Measurements from ENCODE around the gene ANO8. TPM values are rescaled to one million over a fixed set of nuclear protein-coding genes. Genes with fewer than 3 reads are reported as not detected.

ANO8 gene
- total and polyA plus RNA-seq, 2 donors (not counting 1 experiment from before 2014, with no cell fraction given): 1.1 to 5.9 TPM

DNA sequence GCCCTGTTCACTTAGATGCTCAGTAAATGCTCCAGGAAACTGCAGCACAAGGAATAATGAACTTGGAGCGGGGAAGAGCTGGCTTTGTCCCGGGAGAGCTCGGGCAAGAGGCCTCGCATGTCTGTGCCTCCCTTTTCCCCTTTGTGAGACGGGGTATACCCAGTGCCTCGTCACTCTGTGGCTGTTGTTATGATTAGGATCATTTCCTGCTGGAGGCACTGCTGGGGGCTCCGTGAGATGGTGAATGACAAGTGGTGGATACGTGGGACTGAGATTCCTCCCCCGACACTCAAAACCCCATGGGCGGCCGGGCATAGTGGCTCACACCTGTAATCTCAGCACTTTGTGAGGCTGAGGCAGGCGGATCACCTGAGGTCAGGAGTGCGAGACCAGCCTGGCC lies 43.6 kb upstream of the ANO8 start:
- H3K4me1 ChIP-seq (ENCODE audit: control insufficient read depth, extremely low read depth, insufficient read depth, low read length): no peaks in the 10 kb centered on the region
- no peaks in the 10 kb centered on the region for H4K20me1 ChIP-seq (ENCODE audit: control insufficient read depth, extremely low read depth, insufficient read depth, low read length)
- H3K9ac ChIP-seq (ENCODE audit: insufficient read depth, low read length): no peak overlapping the region
- no peaks in the 10 kb centered on the region for H3K27me3 ChIP-seq (ENCODE audit: control insufficient read depth, insufficient read depth, low read length)
- H3K4me2 ChIP-seq (ENCODE audit: extremely low read depth, insufficient read depth, low read length): no peak overlapping the region
- no peaks in the 10 kb centered on the region for H3K9me3 ChIP-seq (ENCODE audit: control insufficient read depth, insufficient read depth, low read depth, low read length)
- no peak overlapping the region for H3K4me3 ChIP-seq (replicated peaks in 1 of 4; ENCODE audit: control extremely low read depth in 1 of 4, insufficient read depth in 1 of 4, low read depth in 3 of 4, low read length in 4 of 4)
- H3K79me2 ChIP-seq (ENCODE audit: control insufficient read depth, insufficient read depth, low read length): no peaks in the 10 kb centered on the region
- DNase-seq (ENCODE audit: low read depth in 2 of 2): no peak
- H3K36me3 ChIP-seq (ENCODE audit: control insufficient read depth, insufficient read depth, low read length): no peaks in the 10 kb centered on the region
- no peak overlapping the region for H2AFZ ChIP-seq (ENCODE audit: low read length)
- TF ChIP-seq CTCF (conservative IDR thresholded peaks at IDR 0.05 in 1 of 2, IDR thresholded peaks at IDR 0.05 in 1 of 2; ENCODE audit: low read depth in 1 of 2, low read length in 2 of 2) (no peak), EZH2 (IDR thresholded peaks at IDR 0.05; ENCODE audit: low read length, missing control alignments) (no peak)
- no peak overlapping the region for H3K27ac ChIP-seq (ENCODE audit: insufficient read depth, low read length)

DNA sequence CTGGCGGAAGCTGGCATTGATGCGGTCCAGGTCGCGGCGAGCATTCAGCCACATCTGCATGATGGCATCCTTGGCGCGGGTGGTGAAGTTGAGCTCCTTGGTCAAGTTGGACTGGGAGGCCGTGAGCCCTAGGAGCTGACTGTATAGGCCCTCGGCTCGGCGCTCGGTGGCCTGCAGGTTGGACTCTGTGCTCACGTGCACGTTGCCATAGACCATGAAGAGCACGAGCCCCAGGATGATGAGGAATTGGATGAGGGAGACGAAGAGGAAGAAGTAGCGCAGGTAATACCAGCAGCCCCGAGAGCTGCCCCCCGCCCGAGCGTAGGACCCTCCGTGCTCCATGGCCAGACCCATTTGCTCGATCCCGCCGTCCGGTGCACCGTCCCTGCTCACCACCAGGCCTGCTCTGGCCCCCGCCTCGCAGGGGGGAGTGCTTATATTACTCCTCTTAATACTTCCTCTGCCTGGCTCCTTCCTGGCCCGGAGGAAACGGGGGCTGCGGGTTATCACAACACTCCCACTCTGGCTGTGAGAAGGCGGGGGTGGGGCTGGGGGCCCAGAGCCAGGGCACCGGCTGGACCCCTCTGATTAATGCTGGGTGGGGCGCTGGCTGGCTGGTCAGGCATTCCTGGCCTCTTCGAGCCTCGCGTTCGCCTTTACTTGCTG lies 42.4 kb upstream of the ANO8 start, which contains the start of gene PLVAP:
TSS of gene PLVAP (minus strand) at position 408 of the 666 bp plus-strand sequence. CDS start at position 354, 54 bp downstream.
- no peak within 1 kb of the TSS for H3K4me3 ChIP-seq (replicated peaks in 1 of 4; ENCODE audit: control extremely low read depth in 1 of 4, insufficient read depth in 1 of 4, low read depth in 3 of 4, low read length in 4 of 4)
- no peaks in the 10 kb centered on the region for H3K4me1 ChIP-seq (ENCODE audit: control insufficient read depth, extremely low read depth, insufficient read depth, low read length)
- H4K20me1 ChIP-seq (ENCODE audit: control insufficient read depth, extremely low read depth, insufficient read depth, low read length): no peaks in the 10 kb centered on the region
- H3K79me2 ChIP-seq (ENCODE audit: control insufficient read depth, insufficient read depth, low read length): no peaks in the 10 kb centered on the region
- H3K36me3 ChIP-seq (ENCODE audit: control insufficient read depth, insufficient read depth, low read length): no peaks in the 10 kb centered on the region
- no peak within 1 kb of the TSS for H3K27ac ChIP-seq (ENCODE audit: insufficient read depth, low read length)
- no peak within 1 kb of the TSS for H3K4me2 ChIP-seq (ENCODE audit: extremely low read depth, insufficient read depth, low read length)
- no peaks in the 10 kb centered on the region for H3K27me3 ChIP-seq (ENCODE audit: control insufficient read depth, insufficient read depth, low read length)
- H2AFZ ChIP-seq (ENCODE audit: low read length): no peak within 1 kb of the TSS
- no peak for DNase-seq (ENCODE audit: low read depth in 2 of 2)
- H3K9me3 ChIP-seq (ENCODE audit: control insufficient read depth, insufficient read depth, low read depth, low read length): no peaks in the 10 kb centered on the region
- H3K9ac ChIP-seq (ENCODE audit: insufficient read depth, low read length): no peak within 1 kb of the TSS
- TF ChIP-seq EZH2 (IDR thresholded peaks at IDR 0.05; ENCODE audit: low read length, missing control alignments) (no peak), CTCF (conservative IDR thresholded peaks at IDR 0.05 in 1 of 2, IDR thresholded peaks at IDR 0.05 in 1 of 2; ENCODE audit: low read depth in 1 of 2, low read length in 2 of 2) (no peak)

DNA sequence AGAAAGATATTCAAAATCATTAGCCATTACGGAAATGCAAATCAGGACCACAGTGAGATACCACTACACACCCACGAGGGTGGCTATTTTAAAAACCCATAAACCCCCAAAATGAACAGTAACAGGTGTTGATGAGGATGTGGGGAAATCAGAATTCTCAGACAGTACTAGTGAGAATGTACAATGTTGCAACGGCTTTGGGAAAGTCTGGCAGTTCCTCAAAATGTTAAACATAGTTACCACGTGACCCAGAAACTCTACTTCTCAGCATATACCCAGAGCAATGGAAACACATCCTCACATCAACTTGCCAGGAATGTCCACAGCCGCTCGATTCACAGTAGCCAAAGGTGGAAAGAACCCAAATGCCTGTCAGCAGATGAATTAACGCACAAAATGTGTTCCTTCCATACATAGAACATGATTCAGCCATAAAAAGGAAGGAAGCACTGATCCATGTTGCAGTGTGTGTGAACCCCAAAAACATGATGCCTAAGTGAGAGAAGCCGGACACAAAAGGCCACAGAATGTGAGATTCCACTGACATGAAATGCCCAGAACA lies 35.5 kb upstream of the ANO8 start:
- Histone ChIP-seq H3K4me1 (ENCODE audit: control insufficient read depth, extremely low read depth, insufficient read depth, low read length) (no peaks in the 10 kb centered on the region), H3K36me3 (ENCODE audit: control insufficient read depth, insufficient read depth, low read length) (no peaks in the 10 kb centered on the region), H3K4me2 (ENCODE audit: extremely low read depth, insufficient read depth, low read length) (no peak overlapping the region), H2AFZ (ENCODE audit: low read length) (no peak overlapping the region), H3K27me3 (ENCODE audit: control insufficient read depth, insufficient read depth, low read length) (no peaks in the 10 kb centered on the region), H3K4me3 (replicated peaks in 1 of 4; ENCODE audit: control extremely low read depth in 1 of 4, insufficient read depth in 1 of 4, low read depth in 3 of 4, low read length in 4 of 4) (no peak overlapping the region), H3K9ac (ENCODE audit: insufficient read depth, low read length) (no peak overlapping the region), H3K79me2 (ENCODE audit: control insufficient read depth, insufficient read depth, low read length) (no peaks in the 10 kb centered on the region), H3K9me3 (ENCODE audit: control insufficient read depth, insufficient read depth, low read depth, low read length) (no peaks in the 10 kb centered on the region), H4K20me1 (ENCODE audit: control insufficient read depth, extremely low read depth, insufficient read depth, low read length) (no peaks in the 10 kb centered on the region), H3K27ac (ENCODE audit: insufficient read depth, low read length) (no peak overlapping the region)
- TF ChIP-seq EZH2 (IDR thresholded peaks at IDR 0.05; ENCODE audit: low read length, missing control alignments) (no peak), CTCF (conservative IDR thresholded peaks at IDR 0.05 in 1 of 2, IDR thresholded peaks at IDR 0.05 in 1 of 2; ENCODE audit: low read depth in 1 of 2, low read length in 2 of 2) (no peak)
- peak; percentile 15 to 75 for DNase-seq (ENCODE audit: low read depth in 2 of 2)
